ENCODE data around the gene CNTN5. TPM values are rescaled to one million over a fixed set of nuclear protein-coding genes. Genes with fewer than 3 reads are reported as not detected.

The CNTN5 gene
- total and polyA plus RNA-seq, 2 donors (not counting 1 experiment from before 2014, with no cell fraction given) = 0.17 TPM; not detected in 1

GRCh38 chr11:100093698-100094097 is 1072.9 kb downstream of the CNTN5 start:
- Histone ChIP-seq H3K27ac (ENCODE audit: insufficient read depth, low read length) (no peak overlapping the region), H3K9ac (ENCODE audit: insufficient read depth, low read length) (no peak overlapping the region), H3K4me3 (replicated peaks in 1 of 4; ENCODE audit: control extremely low read depth in 1 of 4, insufficient read depth in 1 of 4, low read depth in 3 of 4, low read length in 4 of 4) (no peak overlapping the region), H2AFZ (ENCODE audit: low read length) (no peak overlapping the region), H3K36me3 (ENCODE audit: control insufficient read depth, insufficient read depth, low read length) (no peaks in the 10 kb centered on the region), H4K20me1 (ENCODE audit: control insufficient read depth, extremely low read depth, insufficient read depth, low read length) (no peaks in the 10 kb centered on the region), H3K4me1 (ENCODE audit: control insufficient read depth, extremely low read depth, insufficient read depth, low read length) (no peaks in the 10 kb centered on the region), H3K4me2 (ENCODE audit: extremely low read depth, insufficient read depth, low read length) (no peak overlapping the region), H3K9me3 (ENCODE audit: control insufficient read depth, insufficient read depth, low read depth, low read length) (no peaks in the 10 kb centered on the region), H3K79me2 (ENCODE audit: control insufficient read depth, insufficient read depth, low read length) (no peaks in the 10 kb centered on the region), H3K27me3 (ENCODE audit: control insufficient read depth, insufficient read depth, low read length) (no peaks in the 10 kb centered on the region)
- DNase-seq (ENCODE audit: low read depth in 2 of 2) = no peak
- no peak for TF ChIP-seq CTCF (conservative IDR thresholded peaks at IDR 0.05 in 1 of 2, IDR thresholded peaks at IDR 0.05 in 1 of 2; ENCODE audit: low read depth in 1 of 2, low read length in 2 of 2)
- TF ChIP-seq EZH2 (IDR thresholded peaks at IDR 0.05; ENCODE audit: low read length, missing control alignments) = no peak

DNA sequence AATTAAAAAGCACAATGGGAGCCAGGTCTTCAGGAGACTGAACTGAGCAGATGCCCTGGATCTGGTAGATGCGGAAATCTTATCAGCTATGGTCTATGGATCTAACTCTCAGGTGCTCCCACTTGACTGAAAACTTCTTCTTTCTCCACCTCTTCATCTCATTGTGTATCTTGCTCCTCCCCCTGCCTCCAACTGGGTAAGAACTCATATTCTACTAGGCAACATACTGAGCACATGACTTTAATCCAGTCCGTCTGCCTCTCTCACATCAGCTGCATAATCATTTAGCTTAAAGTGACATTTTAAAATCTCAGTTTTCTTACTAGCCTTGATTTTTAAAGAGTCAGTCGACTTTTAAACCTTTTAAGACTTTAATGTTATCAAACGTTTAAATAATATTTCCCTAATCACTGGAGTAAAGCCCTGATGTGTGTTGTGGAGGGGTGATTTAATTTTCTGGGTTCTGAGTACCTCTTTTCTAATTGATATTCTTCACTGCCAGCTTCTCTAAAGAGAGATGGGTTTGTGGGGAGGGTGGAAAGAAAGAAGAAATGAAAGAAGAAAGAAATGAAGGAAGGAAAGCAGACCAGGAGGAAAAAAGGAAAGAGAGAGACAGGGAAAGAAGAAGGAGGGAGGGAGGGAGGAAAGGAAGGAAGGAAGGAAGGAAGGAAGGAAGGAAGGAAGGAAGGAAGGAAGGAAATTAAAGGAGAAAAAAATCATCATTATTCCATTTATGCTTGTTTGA is 1073.5 kb downstream of the CNTN5 start:
- TF ChIP-seq EZH2 (IDR thresholded peaks at IDR 0.05; ENCODE audit: low read length, missing control alignments) = no peak
- TF ChIP-seq CTCF (conservative IDR thresholded peaks at IDR 0.05 in 1 of 2, IDR thresholded peaks at IDR 0.05 in 1 of 2; ENCODE audit: low read depth in 1 of 2, low read length in 2 of 2) = no peak
- Histone ChIP-seq H3K9ac (ENCODE audit: insufficient read depth, low read length) (no peak overlapping the region), H3K4me1 (ENCODE audit: control insufficient read depth, extremely low read depth, insufficient read depth, low read length) (no peaks in the 10 kb centered on the region), H3K4me3 (replicated peaks in 1 of 4; ENCODE audit: control extremely low read depth in 1 of 4, insufficient read depth in 1 of 4, low read depth in 3 of 4, low read length in 4 of 4) (no peak overlapping the region), H3K36me3 (ENCODE audit: control insufficient read depth, insufficient read depth, low read length) (no peaks in the 10 kb centered on the region), H3K27ac (ENCODE audit: insufficient read depth, low read length) (no peak overlapping the region), H3K27me3 (ENCODE audit: control insufficient read depth, insufficient read depth, low read length) (no peaks in the 10 kb centered on the region), H3K79me2 (ENCODE audit: control insufficient read depth, insufficient read depth, low read length) (no peaks in the 10 kb centered on the region), H4K20me1 (ENCODE audit: control insufficient read depth, extremely low read depth, insufficient read depth, low read length) (no peaks in the 10 kb centered on the region), H2AFZ (ENCODE audit: low read length) (no peak overlapping the region), H3K4me2 (ENCODE audit: extremely low read depth, insufficient read depth, low read length) (no peak overlapping the region), H3K9me3 (ENCODE audit: control insufficient read depth, insufficient read depth, low read depth, low read length) (no peaks in the 10 kb centered on the region)
- no peak for DNase-seq (ENCODE audit: low read depth in 2 of 2)

DNA sequence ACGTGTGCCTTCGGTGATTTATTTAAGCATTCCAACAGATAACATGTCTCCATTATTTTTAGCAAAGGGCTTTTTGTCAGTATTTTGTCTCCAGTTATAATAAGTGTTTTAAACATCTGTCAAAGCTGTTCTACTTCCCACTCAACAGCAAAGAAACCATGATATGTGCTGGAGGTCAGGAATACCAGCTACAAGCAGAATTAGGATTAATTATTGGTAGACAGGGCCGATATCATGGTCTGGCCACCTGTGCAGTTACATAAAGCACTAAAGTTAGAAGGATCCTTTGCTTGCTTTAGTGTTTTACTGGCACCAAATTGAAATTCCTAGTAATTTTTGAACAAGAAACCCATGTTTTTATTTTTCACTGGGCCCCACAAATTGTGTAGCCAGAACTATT is 1075.1 kb downstream of the CNTN5 start:
- H3K36me3 ChIP-seq (ENCODE audit: control insufficient read depth, insufficient read depth, low read length) = no peaks in the 10 kb centered on the region
- no peaks in the 10 kb centered on the region for H3K27me3 ChIP-seq (ENCODE audit: control insufficient read depth, insufficient read depth, low read length)
- TF ChIP-seq CTCF (conservative IDR thresholded peaks at IDR 0.05 in 1 of 2, IDR thresholded peaks at IDR 0.05 in 1 of 2; ENCODE audit: low read depth in 1 of 2, low read length in 2 of 2) = no peak
- no peak for TF ChIP-seq EZH2 (IDR thresholded peaks at IDR 0.05; ENCODE audit: low read length, missing control alignments)
- H3K79me2 ChIP-seq (ENCODE audit: control insufficient read depth, insufficient read depth, low read length) = no peaks in the 10 kb centered on the region
- no peak overlapping the region for H3K4me2 ChIP-seq (ENCODE audit: extremely low read depth, insufficient read depth, low read length)
- no peak overlapping the region for H3K4me3 ChIP-seq (replicated peaks in 1 of 4; ENCODE audit: control extremely low read depth in 1 of 4, insufficient read depth in 1 of 4, low read depth in 3 of 4, low read length in 4 of 4)
- H3K9ac ChIP-seq (ENCODE audit: insufficient read depth, low read length) = no peak overlapping the region
- H3K9me3 ChIP-seq (ENCODE audit: control insufficient read depth, insufficient read depth, low read depth, low read length) = no peaks in the 10 kb centered on the region
- no peak overlapping the region for H2AFZ ChIP-seq (ENCODE audit: low read length)
- H3K27ac ChIP-seq (ENCODE audit: insufficient read depth, low read length) = no peak overlapping the region
- no peaks in the 10 kb centered on the region for H4K20me1 ChIP-seq (ENCODE audit: control insufficient read depth, extremely low read depth, insufficient read depth, low read length)
- H3K4me1 ChIP-seq (ENCODE audit: control insufficient read depth, extremely low read depth, insufficient read depth, low read length) = no peaks in the 10 kb centered on the region
- no peak for DNase-seq (ENCODE audit: low read depth in 2 of 2)
